Esophagus muscularis mucosa (tissue), 4 donors: ENCODE results near the gene SUPT20H. TPM values are rescaled to one million over a fixed set of nuclear protein-coding genes. Genes with fewer than 3 reads are reported as not detected.
A peak's percentile ranks its signal among the peaks of the same experiment; 100 is the strongest.
"Not testable (repeated sequence)": the region's sequence is repeated elsewhere in the genome, so short reads cannot be mapped to it uniquely, and the experiment has no call there.

Experiments
- DNase-seq: peaks from one replicate; pipeline ENCODE4 v3.0.0-alpha.2; 2017; ENCODE audit errors: extremely low spot score
- H3K27ac ChIP-seq, 4 donors: fragments of 200-600 bp; sonication (generic); replicated peaks in 1 of 4; 1 replicate in 3 of 4; 2 replicates in 1 of 4; pipeline ENCODE4 v1.5.1; 2016 to 2019; ENCODE audit warnings: mild to moderate bottlenecking in 1 of 4
- H3K27me3 ChIP-seq, 4 donors: fragments of 200-600 bp; sonication (generic); one replicate each; pipeline versions ENCODE4 v1.5.1 to v1.6.0; 2016 to 2019
- H3K36me3 ChIP-seq, 4 donors: fragments of 200-600 bp; sonication (generic); one replicate each; pipeline ENCODE4 v1.5.1; 2016 to 2019
- H3K4me1 ChIP-seq, 4 donors: fragments of 200-600 bp; sonication (generic); one replicate each; pipeline ENCODE4 v1.5.1; 2016 to 2019
- H3K4me3 ChIP-seq, 4 donors: fragments of 200-600 bp; sonication (generic); 1 replicate in 2 of 4; 2 replicates in 2 of 4; pipeline ENCODE4 v1.5.1; 2016 to 2019; ENCODE audit warnings: mild to moderate bottlenecking in 4 of 4, moderate library complexity in 1 of 4
- H3K9me3 ChIP-seq, 4 donors: fragments of 200-600 bp; sonication (generic); 1 replicate in 3 of 4; 2 replicates in 1 of 4; pipeline ENCODE4 v1.5.1; 2016 to 2019
- EP300 ChIP-seq: sonication (generic); formaldehyde crosslinking; IDR thresholded peaks from one replicate; pipeline ENCODE4 v1.6.1; 2017; ENCODE audit warnings: antibody characterized with exemption
- POLR2A ChIP-seq: fragments of 450-650 bp; IDR thresholded peaks from one replicate; pipeline ENCODE4 v1.6.1; 2017; ENCODE audit warnings: antibody characterized with exemption, moderate library complexity, mild to moderate bottlenecking, low read depth
- POLR2AphosphoS5 ChIP-seq, 2 donors: sonication (generic); formaldehyde crosslinking; IDR thresholded peaks; one replicate each; pipeline ENCODE4 v1.6.1; 2017; ENCODE audit warnings: antibody characterized with exemption in 2 of 2
- WGBS: methylation state at CpG from one replicate; pipeline ENCODE4 v1.1.5; 2018; 5-methylcytosine and 5-hydroxymethylcytosine counted together
- intact Hi-C: fragments of 100-400 bp; cut with DNase I; formaldehyde crosslinking; loops from one replicate; pipeline ENCODE4 v1.15.1; 2023
- total RNA-seq, 4 donors: library from RNA; depleted of rRNA; stranded (reverse); fragments of >200 nt; gene quantifications; one replicate each; pipeline versions ENCODE4 v1.1.0 to v1.2.1, GENCODE V29; 2016
- TF ChIP-seq, protein P1 (sequence below), 3 experiments: fragments of 200-600 bp in 2 of 3; fragments of 450-650 bp in 1 of 3; sonication (generic) in 2 of 3; IDR thresholded peaks; one replicate each; pipeline ENCODE4 v1.5.1; 2017 to 2019; ENCODE audit warnings: antibody characterized with exemption in 3 of 3, mild to moderate bottlenecking in 2 of 3, moderate library complexity in 1 of 3

The SUPT20H gene
- total RNA-seq, 4 donors from 2014 or later: 23.0 to 37.4 (median 31.7) TPM

DNA sequence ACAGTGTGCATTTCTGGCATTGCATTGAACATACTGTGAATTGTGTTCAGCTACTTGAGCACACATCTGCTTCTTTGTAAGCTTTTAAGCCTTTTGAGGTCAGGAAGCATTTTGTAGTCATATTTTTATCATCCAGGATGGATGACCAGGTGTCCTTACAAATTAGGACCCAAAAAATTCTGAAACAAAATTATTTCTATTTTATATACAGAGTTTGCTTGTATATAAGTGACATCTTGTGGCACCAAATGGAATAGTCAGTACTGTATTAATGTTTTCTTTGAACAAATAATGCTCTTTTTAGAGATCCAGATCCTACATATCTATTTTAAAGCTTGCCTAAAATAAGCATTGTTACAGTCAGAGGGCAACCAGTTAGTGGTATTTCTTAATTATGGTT lies 9.5 kb upstream of the SUPT20H start:
- no peaks in the 10 kb centered on the region for H3K9me3 ChIP-seq
- H3K27ac ChIP-seq: no peak overlapping the region
- TF ChIP-seq POLR2A (no peak), POLR2AphosphoS5 (IDR thresholded peaks at IDR 0.05) (no peak), EP300 (no peak)
- TF ChIP-seq, protein P1, sequence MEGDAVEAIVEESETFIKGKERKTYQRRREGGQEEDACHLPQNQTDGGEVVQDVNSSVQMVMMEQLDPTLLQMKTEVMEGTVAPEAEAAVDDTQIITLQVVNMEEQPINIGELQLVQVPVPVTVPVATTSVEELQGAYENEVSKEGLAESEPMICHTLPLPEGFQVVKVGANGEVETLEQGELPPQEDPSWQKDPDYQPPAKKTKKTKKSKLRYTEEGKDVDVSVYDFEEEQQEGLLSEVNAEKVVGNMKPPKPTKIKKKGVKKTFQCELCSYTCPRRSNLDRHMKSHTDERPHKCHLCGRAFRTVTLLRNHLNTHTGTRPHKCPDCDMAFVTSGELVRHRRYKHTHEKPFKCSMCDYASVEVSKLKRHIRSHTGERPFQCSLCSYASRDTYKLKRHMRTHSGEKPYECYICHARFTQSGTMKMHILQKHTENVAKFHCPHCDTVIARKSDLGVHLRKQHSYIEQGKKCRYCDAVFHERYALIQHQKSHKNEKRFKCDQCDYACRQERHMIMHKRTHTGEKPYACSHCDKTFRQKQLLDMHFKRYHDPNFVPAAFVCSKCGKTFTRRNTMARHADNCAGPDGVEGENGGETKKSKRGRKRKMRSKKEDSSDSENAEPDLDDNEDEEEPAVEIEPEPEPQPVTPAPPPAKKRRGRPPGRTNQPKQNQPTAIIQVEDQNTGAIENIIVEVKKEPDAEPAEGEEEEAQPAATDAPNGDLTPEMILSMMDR (IDR thresholded peaks at IDR 0.05): no peak
- H3K4me1 ChIP-seq: no peaks in the 10 kb centered on the region
- peaks cover 0 to 6% (median 0%) of the 10 kb centered on the region in 4 donors for H3K27me3 ChIP-seq
- no peaks in the 10 kb centered on the region for H3K36me3 ChIP-seq
- DNase-seq: no peak
- no peak overlapping the region for H3K4me3 ChIP-seq
- intact Hi-C loops: no loop called here

DNA sequence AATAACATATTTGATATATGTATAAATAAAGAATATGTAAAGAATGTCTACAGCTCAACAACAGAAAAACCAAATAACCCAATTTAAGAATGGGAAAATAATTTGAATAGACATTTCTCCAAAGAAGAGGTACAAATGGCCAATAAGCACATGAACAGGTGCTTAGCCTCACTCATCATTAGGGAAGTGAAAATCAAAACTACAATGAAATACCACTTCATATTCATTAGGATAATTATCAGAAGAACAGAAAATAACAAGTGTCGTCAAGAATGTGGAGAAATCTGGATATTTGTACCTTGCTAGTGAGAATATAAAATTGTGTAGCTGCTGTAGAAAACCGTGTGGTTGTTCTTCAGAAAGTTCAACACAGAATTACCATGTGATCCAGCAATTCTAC lies 8.4 kb upstream of the SUPT20H start:
- WGBS: 64% methylated on average over 2 of the region's 2 CpGs
- H3K27me3 ChIP-seq: peaks cover 0 to 6% (median 0%) of the 10 kb centered on the region in 4 donors
- intact Hi-C loops: no loop called here
- no peak for DNase-seq
- H3K4me3 ChIP-seq: no peak overlapping the region
- H3K4me1 ChIP-seq: no peaks in the 10 kb centered on the region
- H3K9me3 ChIP-seq: no peaks in the 10 kb centered on the region
- no peaks in the 10 kb centered on the region for H3K36me3 ChIP-seq
- H3K27ac ChIP-seq: no peak overlapping the region
- TF ChIP-seq, protein P1 (IDR thresholded peaks at IDR 0.05): no peak
- TF ChIP-seq EP300 (no peak), POLR2A (no peak), POLR2AphosphoS5 (IDR thresholded peaks at IDR 0.05) (no peak)

DNA sequence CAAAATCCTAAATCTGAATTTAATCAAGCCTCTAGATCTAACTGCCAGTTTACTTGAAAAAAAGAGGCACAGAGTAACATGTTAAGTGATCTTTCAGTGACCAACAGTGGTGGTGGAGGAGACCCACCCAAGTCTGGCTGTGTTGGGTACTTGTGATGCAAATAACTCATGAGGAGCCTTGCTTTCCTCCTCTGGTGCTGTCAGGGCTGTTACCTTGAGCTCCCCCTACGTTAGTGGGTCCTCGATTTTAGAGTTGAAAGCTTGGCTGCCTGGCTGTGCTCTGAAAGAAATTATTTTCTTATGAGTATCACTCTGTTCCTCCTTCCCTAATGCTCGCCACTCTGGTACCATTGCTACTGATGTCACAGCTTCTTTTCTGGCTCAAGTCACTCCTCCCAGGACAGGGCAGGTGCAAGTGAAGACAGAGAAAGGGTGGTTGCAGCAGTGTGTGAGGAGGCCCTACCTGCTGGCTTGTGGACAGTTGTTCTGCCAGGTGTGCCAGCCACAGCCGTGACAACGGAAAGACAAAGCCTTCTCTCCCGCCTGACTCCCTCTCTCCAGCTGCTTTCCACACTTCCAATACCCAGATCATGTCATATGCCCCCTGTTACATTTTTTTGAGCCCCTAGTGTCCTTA lies 6.5 kb upstream of the SUPT20H start:
- H3K27ac ChIP-seq: no peak overlapping the region
- no peaks in the 10 kb centered on the region for H3K36me3 ChIP-seq
- no peaks in the 10 kb centered on the region for H3K4me1 ChIP-seq
- H3K27me3 ChIP-seq: peaks cover 0 to 6% (median 0%) of the 10 kb centered on the region in 4 donors
- intact Hi-C loops: no loop called here
- TF ChIP-seq POLR2AphosphoS5 (IDR thresholded peaks at IDR 0.05) (no peak), POLR2A (no peak), EP300 (no peak)
- TF ChIP-seq, protein P1 (IDR thresholded peaks at IDR 0.05): no peak
- no peak overlapping the region for H3K4me3 ChIP-seq
- WGBS: 83% methylated on average over 6 of the region's 6 CpGs
- DNase-seq: no peak
- no peaks in the 10 kb centered on the region for H3K9me3 ChIP-seq

DNA sequence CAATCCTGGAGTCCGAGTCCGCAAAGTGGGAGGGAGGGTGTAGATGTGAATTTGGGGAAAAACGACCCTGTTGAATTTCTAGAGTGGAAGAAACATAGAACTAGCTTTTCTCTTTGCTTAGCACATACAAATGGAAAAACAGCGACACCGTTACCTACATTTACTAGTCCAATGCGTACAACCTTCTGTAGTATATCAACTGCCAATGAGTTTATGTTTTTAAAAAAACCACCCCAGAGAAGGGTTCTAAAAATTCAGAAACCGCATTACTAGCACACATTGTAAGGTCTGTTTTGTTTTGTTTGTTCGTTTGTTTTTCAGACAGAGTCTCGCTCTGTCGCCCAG lies 332 bp upstream of the SUPT20H start:
- TF ChIP-seq, protein P1 (IDR thresholded peaks at IDR 0.05): no peak
- TF ChIP-seq POLR2AphosphoS5 (IDR thresholded peaks at IDR 0.05): no peak
- no peak for TF ChIP-seq POLR2A
- no peak for TF ChIP-seq EP300
- Histone ChIP-seq H3K36me3 (no peaks in the 10 kb centered on the region), H3K4me1 (peaks cover 16 to 27% (median 24%) of the 10 kb centered on the region in 4 donors), H3K9me3 (no peaks in the 10 kb centered on the region), H3K4me3 (peak overlapping the region; percentile 72 to 92 (median 84)), H3K27ac (peak overlapping the region; percentile 88 to 97 (median 93)), H3K27me3 (no peaks in the 10 kb centered on the region)
- no peak for DNase-seq
- intact Hi-C loops: no loop called here
- WGBS: 21% methylated on average over 10 of the region's 10 CpGs

DNA sequence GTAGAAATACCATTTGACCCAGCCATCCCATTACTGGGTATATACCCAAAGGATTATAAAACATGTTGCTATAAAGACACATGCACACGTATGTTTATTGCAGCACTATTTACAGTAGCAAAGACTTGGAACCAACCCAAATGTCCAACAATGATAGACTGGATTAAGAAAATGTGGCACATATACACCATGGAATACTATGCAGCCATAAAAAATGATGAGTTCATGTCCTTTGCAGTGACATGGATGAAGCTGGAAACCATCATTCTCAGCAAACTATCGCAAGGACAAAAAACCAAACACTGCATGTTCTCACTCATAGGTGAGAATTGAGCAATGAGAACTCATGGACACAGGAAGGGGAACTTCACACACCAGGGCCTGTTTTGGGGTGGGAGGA lies 3.3 kb downstream of the SUPT20H start:
- H3K4me3 ChIP-seq, DNase-seq, H3K27ac ChIP-seq, H3K27me3 ChIP-seq, H3K9me3 ChIP-seq, intact Hi-C loops, H3K36me3 ChIP-seq: not testable (repeated sequence)
- 93% methylated on average over 2 of the region's 2 CpGs for WGBS
- H3K4me1 ChIP-seq: peaks cover 16 to 32% (median 24%) of the 10 kb centered on the region in 4 donors

DNA sequence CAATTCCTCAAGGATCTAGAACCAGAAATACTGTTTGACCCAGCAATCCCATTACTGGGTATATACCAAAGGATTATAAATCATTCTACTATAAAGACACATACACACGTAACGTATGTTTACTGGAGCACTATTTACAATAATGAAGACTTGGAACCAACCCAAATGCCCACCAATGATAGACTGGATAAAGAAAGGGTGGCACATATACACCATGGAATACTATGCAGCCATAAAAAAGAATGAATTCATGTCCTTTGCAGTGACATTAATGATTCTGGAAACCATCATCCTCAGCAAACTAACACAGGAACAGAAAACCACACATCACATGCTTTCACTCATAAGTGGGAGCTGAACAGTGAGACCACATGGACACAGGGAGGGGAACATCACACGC lies 6.4 kb downstream of the SUPT20H start:
- intact Hi-C loops: loop anchor here (5.0 kb wide), 1 partner anchor 46 kb away; no protein-coding TSS in a partner anchor
- H3K27me3 ChIP-seq, DNase-seq, H3K4me3 ChIP-seq, H3K9me3 ChIP-seq, H3K36me3 ChIP-seq, H3K27ac ChIP-seq: not testable (repeated sequence)
- 95% methylated on average over 3 of the region's 3 CpGs for WGBS
- H3K4me1 ChIP-seq: peaks cover 9 to 18% (median 11%) of the 10 kb centered on the region in 4 donors
